ENCODE data around the gene DCTD.

Gene DCTD

GRCh38 chr4:182856862-182857261, 60.3 kb downstream of the DCTD start:
- Histone ChIP-seq H3K36me3 (ENCODE audit: control insufficient read depth, insufficient read depth, low read length) (no peaks in the 10 kb centered on the region), H3K27me3 (ENCODE audit: control insufficient read depth, insufficient read depth, low read length) (no peaks in the 10 kb centered on the region), H3K4me3 (ENCODE audit: low read length) (no peak overlapping the region), H3K27ac (ENCODE audit: low read depth, low read length) (no peak overlapping the region), H3K4me1 (ENCODE audit: control insufficient read depth, insufficient read depth, low read length) (no peaks in the 10 kb centered on the region), H3K9ac (ENCODE audit: low read length) (no peak overlapping the region)

GRCh38 chr4:182855877-182856276, 61.3 kb downstream of the DCTD start:
- H3K36me3 ChIP-seq (ENCODE audit: control insufficient read depth, insufficient read depth, low read length), result no peaks in the 10 kb centered on the region
- no peak overlapping the region for H3K27ac ChIP-seq (ENCODE audit: low read depth, low read length)
- no peaks in the 10 kb centered on the region for H3K4me1 ChIP-seq (ENCODE audit: control insufficient read depth, insufficient read depth, low read length)
- H3K27me3 ChIP-seq (ENCODE audit: control insufficient read depth, insufficient read depth, low read length), result no peaks in the 10 kb centered on the region
- H3K9ac ChIP-seq (ENCODE audit: low read length), result no peak overlapping the region
- no peak overlapping the region for H3K4me3 ChIP-seq (ENCODE audit: low read length)

GRCh38 chr4:182855312-182855711, 61.9 kb downstream of the DCTD start:
- Histone ChIP-seq H3K4me1 (ENCODE audit: control insufficient read depth, insufficient read depth, low read length) (no peaks in the 10 kb centered on the region), H3K27me3 (ENCODE audit: control insufficient read depth, insufficient read depth, low read length) (no peaks in the 10 kb centered on the region), H3K9ac (ENCODE audit: low read length) (no peak overlapping the region), H3K36me3 (ENCODE audit: control insufficient read depth, insufficient read depth, low read length) (no peaks in the 10 kb centered on the region), H3K27ac (ENCODE audit: low read depth, low read length) (no peak overlapping the region), H3K4me3 (ENCODE audit: low read length) (no peak overlapping the region)

GRCh38 chr4:182854466-182854865, 62.7 kb downstream of the DCTD start:
- H3K36me3 ChIP-seq (ENCODE audit: control insufficient read depth, insufficient read depth, low read length), result no peaks in the 10 kb centered on the region
- H3K9ac ChIP-seq (ENCODE audit: low read length), result no peak overlapping the region
- no peaks in the 10 kb centered on the region for H3K4me1 ChIP-seq (ENCODE audit: control insufficient read depth, insufficient read depth, low read length)
- H3K4me3 ChIP-seq (ENCODE audit: low read length), result no peak overlapping the region
- H3K27ac ChIP-seq (ENCODE audit: low read depth, low read length), result no peak overlapping the region
- no peaks in the 10 kb centered on the region for H3K27me3 ChIP-seq (ENCODE audit: control insufficient read depth, insufficient read depth, low read length)

- no peaks in the 10 kb centered on the region for H3K27me3 ChIP-seq (ENCODE audit: control insufficient read depth, insufficient read depth, low read length)
- no peaks in the 10 kb centered on the region for H3K4me1 ChIP-seq (ENCODE audit: control insufficient read depth, insufficient read depth, low read length)
- H3K27ac ChIP-seq (ENCODE audit: low read depth, low read length), result no peak overlapping the region
- no peak overlapping the region for H3K9ac ChIP-seq (ENCODE audit: low read length)
- no peak overlapping the region for H3K4me3 ChIP-seq (ENCODE audit: low read length)
- no peaks in the 10 kb centered on the region for H3K36me3 ChIP-seq (ENCODE audit: control insufficient read depth, insufficient read depth, low read length)
These were observed 63.4 kb downstream of the DCTD start for GRCh38 chr4:182853731-182854330.

- Histone ChIP-seq H3K4me1 (ENCODE audit: control insufficient read depth, insufficient read depth, low read length) (no peaks in the 10 kb centered on the region), H3K36me3 (ENCODE audit: control insufficient read depth, insufficient read depth, low read length) (no peaks in the 10 kb centered on the region), H3K27me3 (ENCODE audit: control insufficient read depth, insufficient read depth, low read length) (no peaks in the 10 kb centered on the region), H3K27ac (ENCODE audit: low read depth, low read length) (no peak overlapping the region), H3K9ac (ENCODE audit: low read length) (no peak overlapping the region), H3K4me3 (ENCODE audit: low read length) (no peak overlapping the region)
These were observed 68.5 kb downstream of the DCTD start for GRCh38 chr4:182848685-182849084.

- no peaks in the 10 kb centered on the region for H3K36me3 ChIP-seq (ENCODE audit: control insufficient read depth, insufficient read depth, low read length)
- no peak overlapping the region for H3K27ac ChIP-seq (ENCODE audit: low read depth, low read length)
- no peak overlapping the region for H3K4me3 ChIP-seq (ENCODE audit: low read length)
- H3K27me3 ChIP-seq (ENCODE audit: control insufficient read depth, insufficient read depth, low read length), result no peaks in the 10 kb centered on the region
- no peaks in the 10 kb centered on the region for H3K4me1 ChIP-seq (ENCODE audit: control insufficient read depth, insufficient read depth, low read length)
- no peak overlapping the region for H3K9ac ChIP-seq (ENCODE audit: low read length)
These were observed 69.4 kb downstream of the DCTD start for GRCh38 chr4:182847576-182848450.

GRCh38 chr4:182846036-182846435, 71.2 kb downstream of the DCTD start:
- H3K9ac ChIP-seq (ENCODE audit: low read length), result no peak overlapping the region
- no peak overlapping the region for H3K4me3 ChIP-seq (ENCODE audit: low read length)
- H3K36me3 ChIP-seq (ENCODE audit: control insufficient read depth, insufficient read depth, low read length), result no peaks in the 10 kb centered on the region
- no peaks in the 10 kb centered on the region for H3K27me3 ChIP-seq (ENCODE audit: control insufficient read depth, insufficient read depth, low read length)
- no peak overlapping the region for H3K27ac ChIP-seq (ENCODE audit: low read depth, low read length)
- H3K4me1 ChIP-seq (ENCODE audit: control insufficient read depth, insufficient read depth, low read length), result no peaks in the 10 kb centered on the region

GRCh38 chr4:182845618-182846017, 71.6 kb downstream of the DCTD start:
- no peaks in the 10 kb centered on the region for H3K4me1 ChIP-seq (ENCODE audit: control insufficient read depth, insufficient read depth, low read length)
- no peaks in the 10 kb centered on the region for H3K27me3 ChIP-seq (ENCODE audit: control insufficient read depth, insufficient read depth, low read length)
- H3K9ac ChIP-seq (ENCODE audit: low read length), result no peak overlapping the region
- H3K27ac ChIP-seq (ENCODE audit: low read depth, low read length), result no peak overlapping the region
- no peak overlapping the region for H3K4me3 ChIP-seq (ENCODE audit: low read length)
- H3K36me3 ChIP-seq (ENCODE audit: control insufficient read depth, insufficient read depth, low read length), result no peaks in the 10 kb centered on the region

- Histone ChIP-seq H3K4me3 (ENCODE audit: low read length) (no peak overlapping the region), H3K27ac (ENCODE audit: low read depth, low read length) (no peak overlapping the region), H3K27me3 (ENCODE audit: control insufficient read depth, insufficient read depth, low read length) (no peaks in the 10 kb centered on the region), H3K9ac (ENCODE audit: low read length) (no peak overlapping the region), H3K36me3 (ENCODE audit: control insufficient read depth, insufficient read depth, low read length) (no peaks in the 10 kb centered on the region), H3K4me1 (ENCODE audit: control insufficient read depth, insufficient read depth, low read length) (no peaks in the 10 kb centered on the region)
These were observed 73.3 kb downstream of the DCTD start for GRCh38 chr4:182843808-182844325.

- H3K27me3 ChIP-seq (ENCODE audit: control insufficient read depth, insufficient read depth, low read length), result no peaks in the 10 kb centered on the region
- H3K36me3 ChIP-seq (ENCODE audit: control insufficient read depth, insufficient read depth, low read length), result no peaks in the 10 kb centered on the region
- no peak overlapping the region for H3K9ac ChIP-seq (ENCODE audit: low read length)
- no peaks in the 10 kb centered on the region for H3K4me1 ChIP-seq (ENCODE audit: control insufficient read depth, insufficient read depth, low read length)
- H3K27ac ChIP-seq (ENCODE audit: low read depth, low read length), result no peak overlapping the region
- H3K4me3 ChIP-seq (ENCODE audit: low read length), result no peak overlapping the region
These were observed 74.3 kb downstream of the DCTD start for GRCh38 chr4:182842759-182843390.

- Histone ChIP-seq H3K27ac (ENCODE audit: low read depth, low read length) (no peak overlapping the region), H3K36me3 (ENCODE audit: control insufficient read depth, insufficient read depth, low read length) (no peaks in the 10 kb centered on the region), H3K4me1 (ENCODE audit: control insufficient read depth, insufficient read depth, low read length) (no peaks in the 10 kb centered on the region), H3K27me3 (ENCODE audit: control insufficient read depth, insufficient read depth, low read length) (no peaks in the 10 kb centered on the region), H3K4me3 (ENCODE audit: low read length) (no peak overlapping the region), H3K9ac (ENCODE audit: low read length) (no peak overlapping the region)
These were observed 75.0 kb downstream of the DCTD start for GRCh38 chr4:182842104-182842600.
